MV-4-11 (cell line): ENCODE measurements around the gene IREB2.
"Not testable (repeated sequence)": the region's sequence is repeated elsewhere in the genome, so short reads cannot be mapped to it uniquely, and the experiment has no call there.

Experiments used
- DNase-seq: peaks from one replicate; lab custom pipeline; 2025; lab: John Stamatoyannopoulos, UW

IREB2 gene

GRCh38 chr15:78477295-78477694, 39.3 kb downstream of the IREB2 start:
- DNase-seq, result no peak

DNA sequence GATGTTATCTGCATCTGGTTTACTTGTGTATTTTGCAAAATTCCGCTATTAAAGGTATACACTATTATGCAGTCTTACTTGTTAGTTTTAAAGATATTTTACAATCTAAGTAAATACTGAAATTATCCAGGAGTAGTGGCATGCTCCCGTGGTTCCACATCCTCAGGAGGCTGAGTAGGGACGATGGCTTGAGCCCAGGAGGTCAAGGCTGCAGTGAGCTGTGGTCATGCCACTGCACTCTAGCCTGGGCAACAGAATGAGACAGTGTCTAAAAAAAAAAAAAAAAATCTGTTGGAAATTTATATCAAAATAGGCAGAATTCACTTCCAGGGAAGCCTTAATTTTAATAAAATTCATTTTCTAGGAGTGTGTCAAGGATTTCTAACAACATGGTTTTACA, 41.6 kb downstream of the IREB2 start:
- DNase-seq, result no peak

- no peak for DNase-seq
Measured at GRCh38 chr15:78481917-78482316, 43.9 kb downstream of the IREB2 start.

DNA sequence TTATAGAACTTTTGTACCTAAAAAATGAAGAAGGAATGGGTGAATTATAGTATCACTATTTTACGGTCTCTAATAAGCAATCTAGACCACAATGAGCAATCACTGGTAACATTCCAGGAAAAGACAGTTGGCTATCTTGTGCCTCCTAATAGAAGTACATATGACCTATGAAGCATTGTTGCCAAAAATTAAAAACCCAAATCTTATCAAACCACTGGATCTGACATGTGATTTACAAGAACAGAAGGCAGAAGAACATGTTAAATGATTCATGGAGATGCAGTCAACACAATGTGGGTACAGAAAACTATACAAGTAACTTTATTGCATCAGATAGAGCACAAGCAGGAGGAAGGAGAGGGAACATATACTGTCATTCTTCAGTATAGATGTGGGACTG, 54.9 kb downstream of the IREB2 start:
- no peak for DNase-seq

DNA sequence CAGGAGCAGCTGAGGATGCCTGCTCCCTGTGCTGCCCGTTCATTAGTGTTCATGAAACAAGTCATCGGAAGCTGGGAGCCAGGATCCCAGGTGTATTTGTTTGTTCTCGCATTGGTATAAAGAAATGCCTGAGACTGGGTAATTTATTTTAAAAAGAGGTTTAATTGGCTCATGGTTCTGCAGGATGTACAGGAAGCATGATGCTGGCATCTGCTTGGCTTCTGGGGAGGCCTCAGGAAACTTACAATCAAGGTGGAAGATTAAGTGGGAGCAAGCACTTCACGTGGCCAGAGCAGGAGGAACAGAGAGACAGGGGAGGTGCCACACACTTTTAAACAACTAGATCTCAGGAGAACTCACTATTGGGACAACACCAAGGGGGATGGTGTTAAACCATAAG, 63.8 kb downstream of the IREB2 start:
- no peak for DNase-seq

DNA sequence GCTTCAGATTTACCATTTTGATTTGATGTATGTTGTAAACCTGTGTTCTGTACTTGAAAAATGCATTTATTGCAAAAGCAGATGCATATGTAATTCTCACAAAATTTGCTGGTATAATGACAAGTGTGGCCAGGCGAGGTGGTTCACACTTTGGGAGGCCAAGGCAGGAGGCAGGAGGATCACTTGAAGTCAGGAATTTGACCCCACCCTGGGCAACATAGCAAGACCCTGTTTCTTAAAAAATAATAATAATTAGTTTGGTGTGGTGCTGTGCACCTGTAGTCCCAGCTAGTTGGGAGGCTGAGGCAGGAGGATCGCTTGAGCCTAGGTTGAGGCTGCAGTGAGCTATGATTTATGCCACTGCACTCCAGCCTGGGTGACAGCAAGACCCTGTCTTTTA, 64.6 kb downstream of the IREB2 start:
- DNase-seq, result no peak

DNA sequence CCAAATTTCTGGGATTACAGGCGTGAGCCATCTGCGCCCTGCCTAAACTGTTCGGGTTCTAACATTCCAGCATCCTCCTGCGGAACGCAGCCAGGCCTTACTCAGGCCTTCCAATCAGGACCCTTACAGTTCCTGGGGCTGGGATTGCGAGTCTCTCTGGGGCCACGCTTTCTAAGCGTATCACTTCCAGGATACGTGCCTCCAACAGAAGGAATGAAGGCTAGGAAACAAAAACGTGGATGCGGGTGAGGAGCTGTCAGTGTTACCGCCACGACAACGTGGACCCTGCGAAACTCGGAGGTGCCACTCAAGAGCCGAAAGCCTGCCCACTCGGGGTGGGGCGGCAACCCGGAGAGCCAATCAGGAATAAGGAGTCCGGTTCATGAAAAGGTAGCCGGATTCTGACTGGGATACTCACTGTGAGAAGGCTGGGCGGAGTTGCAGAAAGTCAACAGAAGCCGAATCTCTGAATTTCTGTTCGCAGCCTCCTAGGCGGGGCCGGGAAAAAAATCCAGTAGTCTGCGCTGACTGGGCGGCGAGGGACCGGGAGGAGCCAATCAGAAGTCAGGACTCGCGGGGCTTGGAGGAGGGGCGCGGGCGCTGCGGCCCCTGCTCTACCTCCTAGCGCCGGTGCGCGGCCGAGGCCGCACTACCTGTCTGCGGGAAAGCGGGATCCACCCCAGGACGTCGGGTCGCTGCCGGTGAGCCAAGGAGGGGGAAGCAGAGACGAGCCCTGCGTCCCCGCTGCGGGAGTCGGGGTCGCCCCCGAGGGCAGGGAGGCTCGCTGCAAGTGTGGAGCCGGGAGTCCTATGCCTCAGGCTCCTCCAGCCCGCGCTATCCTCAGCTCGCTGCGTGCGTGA, 69.2 kb downstream of the IREB2 start, which contains the start of gene HYKK:
TSS of gene HYKK (plus strand) at position 607 of the 860 bp plus-strand sequence. CDS start 5,512 bp downstream, outside the sequence.
- peak; percentile 83 for DNase-seq

GRCh38 chr15:78507831-78508160, 69.8 kb downstream of the IREB2 start:
- DNase-seq, result no peak

DNA sequence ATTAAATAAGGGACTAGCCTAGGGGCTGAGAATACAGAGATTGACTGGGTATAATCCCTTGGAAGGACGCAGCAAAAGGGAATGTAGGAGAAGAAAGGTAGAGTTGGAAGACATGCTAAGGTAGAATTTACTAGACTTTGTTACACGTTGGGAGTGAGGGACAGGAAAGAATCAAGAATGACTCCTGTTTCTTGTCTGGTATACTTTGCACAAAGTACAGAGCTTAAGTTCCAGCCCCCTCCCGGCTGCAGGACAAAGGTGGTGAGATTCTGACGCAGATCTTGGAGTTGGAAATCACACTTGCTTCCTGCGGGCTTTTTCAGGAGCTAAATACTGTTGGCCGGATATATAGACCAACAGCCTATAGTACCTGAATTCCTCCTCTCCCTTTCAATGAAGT, 70.3 kb downstream of the IREB2 start:
- DNase-seq, result no peak

DNA sequence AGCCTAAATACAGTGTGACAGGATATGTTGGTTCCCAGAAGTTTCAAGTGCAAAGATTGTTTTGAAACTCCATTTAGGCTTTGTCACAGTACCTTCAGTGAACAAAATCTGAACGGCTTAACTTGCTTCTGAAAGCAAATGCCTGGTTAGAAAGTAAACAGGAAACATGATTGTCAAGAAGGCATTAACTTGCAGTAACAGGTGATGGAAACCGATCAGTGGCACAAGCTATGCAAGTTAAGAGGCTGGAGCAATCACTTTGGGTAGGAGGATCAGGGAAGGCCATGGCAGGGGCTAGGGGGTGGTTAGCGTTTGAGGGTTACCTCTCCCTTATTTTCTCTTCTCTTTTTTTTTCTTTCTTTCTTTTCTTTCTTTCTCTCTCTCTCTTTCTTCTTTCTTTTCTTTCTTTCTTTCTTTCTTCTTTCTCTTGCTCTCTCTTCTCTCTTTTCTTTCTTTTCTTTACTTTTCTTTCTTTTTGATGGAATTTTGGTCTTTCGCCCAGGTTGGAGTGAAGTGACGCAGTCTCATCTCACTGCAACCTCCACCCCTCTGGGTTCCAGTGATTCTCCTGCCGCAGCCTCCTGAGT, 71.8 kb downstream of the IREB2 start:
- DNase-seq, result no peak

DNA sequence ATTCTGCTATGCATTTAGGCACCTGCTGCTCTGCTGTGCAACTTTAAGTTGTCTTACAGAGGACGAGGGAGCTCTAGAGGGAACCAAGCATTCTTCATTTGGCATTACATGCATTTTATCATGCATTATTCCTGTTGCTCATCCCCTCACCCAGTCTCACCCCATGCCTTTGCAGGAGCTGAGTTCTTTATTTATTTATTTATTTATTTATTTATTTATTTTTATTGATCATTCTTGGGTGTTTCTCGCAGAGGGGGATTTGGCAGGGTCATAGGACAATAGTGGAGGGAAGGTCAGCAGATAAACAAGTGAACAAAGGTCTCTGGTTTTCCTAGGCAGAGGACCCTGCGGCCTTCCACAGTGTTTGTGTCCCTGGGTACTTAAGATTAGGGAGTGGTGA, 82.0 kb downstream of the IREB2 start:
- not testable (repeated sequence) for DNase-seq

DNA sequence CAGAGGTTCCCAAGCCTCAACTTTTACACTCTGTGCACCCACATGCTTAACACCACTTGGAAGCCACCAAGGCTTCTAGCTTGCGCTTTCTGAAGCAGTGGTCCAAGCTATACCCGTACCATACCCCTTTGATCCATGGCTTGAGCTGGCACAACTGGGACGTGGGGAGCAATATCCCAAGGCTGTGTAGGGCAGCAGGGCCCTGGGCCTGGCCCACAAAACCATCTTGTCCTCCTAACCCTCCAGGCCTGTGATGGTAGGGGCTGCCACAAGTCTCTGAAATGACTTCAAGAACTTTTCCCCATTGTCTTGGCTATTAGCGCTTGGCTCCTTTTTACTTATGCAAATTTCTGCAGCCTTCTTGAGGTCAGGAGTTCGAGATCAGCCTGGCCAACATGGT, 86.2 kb downstream of the IREB2 start:
- no peak for DNase-seq

GRCh38 chr15:78527325-78527724, 89.3 kb downstream of the IREB2 start:
- DNase-seq, result peak; percentile 13

DNA sequence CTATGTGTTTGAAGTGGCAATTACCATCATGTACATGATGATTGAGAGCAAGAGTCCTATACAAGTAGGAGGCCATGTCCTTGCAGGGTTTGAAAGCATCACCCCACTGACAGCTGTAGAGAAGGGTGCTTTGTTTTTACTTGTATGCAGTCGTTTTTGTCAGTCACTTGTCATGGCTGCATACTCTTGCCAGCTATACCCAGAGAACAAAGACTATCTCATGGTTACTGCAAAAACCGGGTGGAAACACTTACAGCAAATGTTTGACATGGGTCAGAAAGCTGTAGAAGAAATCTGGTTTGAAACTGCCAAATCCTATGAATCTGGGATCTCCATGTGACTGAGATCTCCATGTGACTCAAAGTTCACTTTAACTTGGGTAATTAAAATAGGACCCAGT, 95.3 kb downstream of the IREB2 start:
- DNase-seq, result no peak

GRCh38 chr15:78536134-78536533, 98.1 kb downstream of the IREB2 start:
- peak; percentile 96 for DNase-seq

- DNase-seq, result no peak
Measured at GRCh38 chr15:78537266-78537905, 99.4 kb downstream of the IREB2 start.

DNA sequence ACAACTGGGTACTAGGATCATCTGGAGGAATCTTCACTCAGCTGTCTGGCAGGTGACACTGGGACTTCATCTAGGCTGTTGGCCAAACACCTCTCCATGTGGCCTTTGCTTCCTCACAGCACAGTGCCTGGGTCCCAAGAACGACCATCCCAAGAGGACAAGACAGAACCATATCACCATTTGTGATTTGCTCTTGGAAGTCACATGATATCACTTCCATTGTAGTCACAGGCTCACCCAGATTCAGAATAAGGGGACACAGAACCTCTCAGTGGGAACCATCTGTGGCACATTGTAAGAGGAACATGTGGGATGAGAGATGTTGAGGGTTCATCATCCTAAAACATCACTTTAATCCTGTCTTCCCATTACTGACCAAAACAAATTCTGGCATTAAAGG, 100.3 kb downstream of the IREB2 start:
- DNase-seq, result no peak

- peak; percentile 53 for DNase-seq
Measured at GRCh38 chr15:78539464-78540140, 101.6 kb downstream of the IREB2 start.

DNA sequence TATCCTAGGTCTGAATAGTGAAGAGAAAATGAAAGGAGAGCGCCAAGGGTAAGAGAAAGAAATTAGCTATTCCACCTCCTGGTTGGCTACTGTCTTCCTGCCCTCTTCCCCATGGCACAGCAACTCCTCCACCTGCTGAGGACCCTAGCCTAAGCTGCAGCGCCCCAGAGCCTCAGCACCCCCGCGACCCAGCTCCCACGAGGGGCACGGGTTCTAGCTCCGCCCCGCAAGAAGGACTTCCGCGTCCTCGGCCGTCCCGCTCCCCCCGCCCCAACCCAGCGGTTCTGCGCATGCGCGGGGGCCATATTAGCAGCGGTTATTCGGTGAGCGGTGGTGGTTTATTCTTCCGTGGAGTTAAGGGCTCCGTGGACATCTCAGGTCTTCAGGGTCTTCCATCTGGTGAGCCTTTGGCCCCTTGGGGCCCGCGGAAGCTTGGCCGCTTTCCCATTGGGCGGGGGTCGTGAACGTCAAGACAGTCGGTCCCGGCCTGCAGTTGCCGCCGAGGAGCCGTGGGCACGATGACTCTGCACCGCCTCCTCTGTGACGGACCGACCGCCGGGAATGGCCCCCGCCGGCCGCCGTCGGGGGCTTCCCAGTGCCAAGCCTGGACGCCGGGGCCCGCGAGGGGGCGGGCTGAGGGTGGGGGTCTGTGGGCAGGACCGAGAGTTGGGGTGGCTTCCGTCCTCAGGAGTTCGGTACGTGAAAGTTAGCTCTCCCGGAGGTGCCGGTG, 102.3 kb downstream of the IREB2 start, which contains the start of gene PSMA4:
TSS of gene PSMA4 (plus strand) at position 304 of the 730 bp plus-strand sequence. CDS start 1,484 bp downstream, outside the sequence.
- peak; percentile 79 for DNase-seq

DNA sequence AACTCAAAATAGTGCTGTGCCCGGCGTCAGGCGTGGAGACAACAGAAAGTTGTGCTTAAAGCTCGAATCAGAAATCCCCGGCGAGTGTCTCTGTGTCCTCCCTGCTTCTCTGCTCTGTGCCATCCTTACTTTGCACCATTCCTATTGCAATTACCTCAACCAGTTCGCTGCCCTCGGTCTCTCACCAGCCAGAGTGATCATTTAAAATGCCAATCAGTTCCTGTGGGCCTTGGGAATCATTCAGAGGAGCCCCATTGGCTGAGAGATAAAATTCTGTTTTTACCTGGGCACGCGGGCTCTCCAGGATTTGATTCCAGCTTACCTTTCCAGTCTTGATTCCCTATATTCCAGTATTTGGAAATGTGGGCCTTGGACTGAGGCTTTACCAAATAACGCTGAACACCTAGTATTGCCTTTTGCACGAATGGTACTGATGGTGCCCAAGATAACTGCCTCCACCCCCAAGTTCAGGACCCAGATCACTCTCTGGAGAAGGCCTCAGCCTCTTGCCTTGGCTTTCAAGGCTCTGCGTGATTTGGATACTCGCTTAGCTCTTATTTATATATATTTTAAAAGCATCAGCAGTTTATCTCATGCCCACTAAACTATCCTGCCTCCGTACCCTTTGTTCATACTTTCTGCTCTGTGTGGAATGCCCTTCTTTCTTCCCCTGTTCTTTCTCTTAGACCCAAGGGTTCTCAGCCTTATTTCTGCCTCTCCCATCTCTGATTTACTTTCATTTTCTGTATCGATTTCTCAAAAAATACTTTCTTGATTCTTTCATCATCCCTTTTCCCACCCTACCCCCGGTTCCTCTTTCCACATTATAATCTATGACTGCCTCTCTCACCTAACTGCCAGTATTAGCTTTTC, 103.1 kb downstream of the IREB2 start:
- DNase-seq, result peak; percentile 70

DNA sequence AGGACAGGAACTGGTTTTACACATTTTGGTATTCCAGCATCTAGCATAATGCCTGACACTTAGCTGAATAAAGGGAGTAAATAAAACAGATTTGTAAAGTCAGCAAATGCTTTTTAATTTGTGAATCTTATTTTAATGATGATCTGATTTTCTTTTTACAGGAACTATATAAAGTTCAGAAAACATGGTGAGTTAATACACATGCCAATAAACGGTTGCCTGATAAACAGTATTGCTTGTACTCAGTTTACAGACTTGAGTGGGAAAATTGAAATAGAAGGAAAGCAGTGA, 103.7 kb downstream of the IREB2 start:
- no peak for DNase-seq
